ENCODE data around the gene CCDC57. TPM values are rescaled to one million over a fixed set of nuclear protein-coding genes. Genes with fewer than 3 reads are reported as not detected.

The CCDC57 gene
- total and polyA plus RNA-seq, 2 of the 4 experiments (the other 2 are of a cell fraction): 7.3 to 31.3 TPM

GRCh38 chr17:82195675-82196672, 16.7 kb downstream of the CCDC57 start:
- DNase-seq: no peak
- no peak for TF ChIP-seq CHD1 (IDR thresholded peaks at IDR 0.05; ENCODE audit: low read depth, low read length)
- no peak for TF ChIP-seq RFX5 (IDR thresholded peaks at IDR 0.05; ENCODE audit: low read depth, low read length)
- TF ChIP-seq NFE2L2 (IDR thresholded peaks at IDR 0.05; ENCODE audit: low read depth, low read length): no peak
- no peak for TF ChIP-seq RCOR1 (IDR thresholded peaks at IDR 0.05; ENCODE audit: insufficient replicate concordance, low read length)
- no peak for TF ChIP-seq RAD21 (IDR thresholded peaks at IDR 0.05; ENCODE audit: low read length)
- no peak for TF ChIP-seq FOS (IDR thresholded peaks at IDR 0.05; ENCODE audit: low read depth, low read length)
- TF ChIP-seq BHLHE40 (IDR thresholded peaks at IDR 0.05; ENCODE audit: low read depth, low read length): no peak
- no peak for TF ChIP-seq USF2 (IDR thresholded peaks at IDR 0.05; ENCODE audit: low read depth, low read length)
- TF ChIP-seq CEBPB (IDR thresholded peaks at IDR 0.05; ENCODE audit: low read depth, low read length): no peak
- TF ChIP-seq MAFK (IDR thresholded peaks at IDR 0.05; ENCODE audit: low read depth, low read length): no peak
- TF ChIP-seq MAZ (IDR thresholded peaks at IDR 0.05; ENCODE audit: borderline replicate concordance, low read depth, low read length): no peak
- no peak for TF ChIP-seq CTCF (conservative IDR thresholded peaks at IDR 0.05; ENCODE audit: low read depth, low read length)
- no peak for TF ChIP-seq ELK1 (IDR thresholded peaks at IDR 0.05; ENCODE audit: borderline replicate concordance, low read depth, low read length)
- TF ChIP-seq POLR2A (IDR thresholded peaks at IDR 0.05; ENCODE audit: low read depth, low read length): no peak

More at GRCh38 chr17:82195675-82196672, 16.7 kb downstream of the CCDC57 start:
- Histone ChIP-seq H2BK120ac (ENCODE audit: low read depth, low read length) (no peak overlapping the region), H2BK15ac (ENCODE audit: low read depth, low read length) (no peak overlapping the region), H3K4ac (ENCODE audit: low read depth, low read length) (no peak overlapping the region), H3K9ac (ENCODE audit: low read depth, low read length) (no peak overlapping the region), H3K18ac (ENCODE audit: low read depth, low read length) (no peak overlapping the region), H3K56ac (ENCODE audit: extremely low read depth, insufficient read depth, low read length) (no peak overlapping the region), H2AK9ac (replicated peaks; ENCODE audit: low read depth, low read length, poor library complexity) (peak overlapping the region; percentile 78), H3K14ac (replicated peaks; ENCODE audit: low read depth, low read length) (no peak overlapping the region), H2AFZ (replicated peaks; ENCODE audit: low read length, poor library complexity) (no peak overlapping the region), H3K27me3 (ENCODE audit: control insufficient read depth, insufficient read depth, low read length) (no peaks in the 10 kb centered on the region), H3K9me3 (ENCODE audit: control insufficient read depth, insufficient read depth, low read length) (no peaks in the 10 kb centered on the region), H3K23ac (ENCODE audit: low read depth, low read length) (no peak overlapping the region), H2BK5ac (ENCODE audit: low read depth, low read length, poor library complexity, severe bottlenecking) (no peak overlapping the region), H4K8ac (ENCODE audit: low read depth in 2 of 2, low read length in 2 of 2) (no peak overlapping the region), H2AK5ac (ENCODE audit: low read depth, low read length) (no peak overlapping the region), H3K27ac (ENCODE audit: insufficient read depth, low read length) (no peak overlapping the region), H4K20me1 (ENCODE audit: insufficient read depth, low read length) (peaks cover 4% of the 10 kb centered on the region; the same call in 1 of the 2 replicates), H4K5ac (ENCODE audit: low read depth, low read length) (no peak overlapping the region), H2BK20ac (ENCODE audit: low read depth, low read length) (no peak overlapping the region), H3K4me1 (ENCODE audit: control insufficient read depth, insufficient read depth, low read length) (no peaks in the 10 kb centered on the region), H4K91ac (ENCODE audit: insufficient read depth, low read depth, low read length) (no peak overlapping the region), H3K4me3 (ENCODE audit: insufficient read depth, low read depth, low read length) (no peak overlapping the region), H3K4me2 (ENCODE audit: low read depth, low read length) (no peak overlapping the region), H3K36me3 (ENCODE audit: control insufficient read depth, insufficient read depth, low read length) (peaks cover 43% of the 10 kb centered on the region), H3K9me1 (ENCODE audit: insufficient read depth, low read length) (0 out of 2 replicates have a peak, but pooled peaks cover 5% of the 10 kb centered on the region), H3K79me1 (ENCODE audit: low read depth in 1 of 2, low read length in 2 of 2) (peaks cover 6 to 8% of the 10 kb centered on the region in 2 experiments; a peak in 2 of 4 replicates)
- CTCF ChIA-PET: no interaction called here
- intact Hi-C loops (cut with micrococcal nuclease): no loop called here
- WGBS, 2 experiments (ENCODE audit: extremely low coverage in 2 of 2, insufficient read length in 1 of 2): 60% methylated on average over 17 of the region's 25 CpGs; no CpG with 5 or more reads in 1 of the 2 experiments
- BruUV-seq (replicated peaks): no TSS peak
- in situ Hi-C loops (cut with MboI; ENCODE audit: low sequenced_read_pairs): no loop called here
- ATAC-seq (ENCODE audit: low read depth): no peak
- POLR2A ChIA-PET (ENCODE audit: unreplicated experiment): no interaction called here
- dilution Hi-C loops (cut with HindIII; ENCODE audit: low sequenced_read_pairs, unreplicated experiment): no loop called here

Data from IMR-90 (cell line).